GM12875 (cell line): ENCODE data around the gene ASB3.
"Not testable (repeated sequence)": the region's sequence is repeated elsewhere in the genome, so short reads cannot be mapped to it uniquely, and the experiment has no call there.

Experiments
- H3K4me3 ChIP-seq: one replicate; pipeline ENCODE4 v1.5.1; 2011; ENCODE audit warnings: low read depth, low read length, control low read depth
- TF ChIP-seq, protein P1 (sequence below): IDR thresholded peaks from 2 replicates; pipeline ENCODE4 v1.5.1; 2011; ENCODE audit warnings: low read depth, mild to moderate bottlenecking, control low read depth, inconsistent platforms, low read length, moderate library complexity, borderline replicate concordance; ENCODE audit not compliant: insufficient read depth

Gene ASB3

DNA sequence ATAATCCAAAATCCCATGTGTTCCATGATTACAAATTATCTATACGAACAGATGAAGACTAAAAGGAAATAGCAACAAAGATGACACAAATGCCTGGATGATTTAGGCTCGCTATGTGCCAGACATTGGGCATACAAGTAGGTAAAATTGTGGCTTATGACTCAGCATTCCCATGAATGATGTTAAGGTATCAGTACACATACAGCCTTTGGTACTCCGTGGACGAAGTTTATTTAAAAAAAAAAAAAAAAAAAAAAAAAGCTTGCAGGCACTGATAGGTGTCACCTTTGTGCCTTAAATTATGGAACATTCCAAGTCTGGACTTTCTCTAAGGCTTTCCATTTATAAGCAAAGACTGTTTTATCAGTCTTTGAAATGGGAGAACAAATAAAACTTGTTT, 16.5 kb downstream of the ASB3 start:
- TF ChIP-seq, protein P1, sequence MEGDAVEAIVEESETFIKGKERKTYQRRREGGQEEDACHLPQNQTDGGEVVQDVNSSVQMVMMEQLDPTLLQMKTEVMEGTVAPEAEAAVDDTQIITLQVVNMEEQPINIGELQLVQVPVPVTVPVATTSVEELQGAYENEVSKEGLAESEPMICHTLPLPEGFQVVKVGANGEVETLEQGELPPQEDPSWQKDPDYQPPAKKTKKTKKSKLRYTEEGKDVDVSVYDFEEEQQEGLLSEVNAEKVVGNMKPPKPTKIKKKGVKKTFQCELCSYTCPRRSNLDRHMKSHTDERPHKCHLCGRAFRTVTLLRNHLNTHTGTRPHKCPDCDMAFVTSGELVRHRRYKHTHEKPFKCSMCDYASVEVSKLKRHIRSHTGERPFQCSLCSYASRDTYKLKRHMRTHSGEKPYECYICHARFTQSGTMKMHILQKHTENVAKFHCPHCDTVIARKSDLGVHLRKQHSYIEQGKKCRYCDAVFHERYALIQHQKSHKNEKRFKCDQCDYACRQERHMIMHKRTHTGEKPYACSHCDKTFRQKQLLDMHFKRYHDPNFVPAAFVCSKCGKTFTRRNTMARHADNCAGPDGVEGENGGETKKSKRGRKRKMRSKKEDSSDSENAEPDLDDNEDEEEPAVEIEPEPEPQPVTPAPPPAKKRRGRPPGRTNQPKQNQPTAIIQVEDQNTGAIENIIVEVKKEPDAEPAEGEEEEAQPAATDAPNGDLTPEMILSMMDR, result no peak
- no peak overlapping the region for H3K4me3 ChIP-seq

DNA sequence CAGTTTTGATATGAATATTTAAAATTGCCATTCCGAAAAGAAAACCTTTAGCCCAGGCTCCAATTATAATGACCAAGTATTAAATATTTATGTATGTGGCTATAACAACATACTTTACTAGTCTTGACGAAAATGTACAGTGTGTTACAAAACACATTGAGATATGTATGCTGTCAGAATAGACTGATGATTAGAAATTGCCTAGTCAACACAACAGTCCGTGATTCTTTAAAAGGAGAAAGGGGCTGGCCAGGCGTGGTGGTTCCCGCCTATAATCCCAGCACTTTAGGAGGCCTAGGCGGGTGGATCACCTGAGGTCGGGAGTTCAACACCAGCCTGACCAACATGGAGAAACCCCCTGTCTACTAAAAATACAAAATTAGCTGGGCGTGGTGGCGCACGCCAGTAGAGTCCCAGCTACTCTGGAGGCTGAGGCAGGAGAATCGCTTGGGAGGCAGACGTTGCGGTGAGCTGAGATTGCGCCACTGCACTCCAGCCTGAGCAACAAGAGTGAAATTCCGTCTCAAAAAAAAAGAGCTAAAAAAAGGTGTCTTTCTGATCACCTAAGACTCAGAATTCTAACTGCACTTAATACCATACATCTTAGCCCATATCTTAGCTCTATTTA, 17.3 kb downstream of the ASB3 start:
- no peak overlapping the region for H3K4me3 ChIP-seq
- TF ChIP-seq, protein P1, result no peak

DNA sequence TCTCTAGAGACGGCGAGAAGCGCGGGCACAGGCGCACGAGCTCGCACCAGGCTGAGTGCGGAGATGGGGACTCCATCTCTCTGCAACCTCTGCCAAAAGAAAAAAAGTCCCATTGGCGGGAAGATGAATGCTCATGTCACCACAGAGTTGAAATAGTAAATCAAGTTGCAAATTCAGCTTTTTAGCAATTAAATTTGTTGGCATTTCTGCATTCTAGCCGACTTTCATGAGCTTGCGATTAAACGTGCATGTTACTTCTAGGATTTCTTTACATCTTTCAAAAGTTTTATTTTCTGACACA, 18.6 kb downstream of the ASB3 start:
- peak overlapping the region; percentile 78 for H3K4me3 ChIP-seq
- TF ChIP-seq, protein P1, result no peak

DNA sequence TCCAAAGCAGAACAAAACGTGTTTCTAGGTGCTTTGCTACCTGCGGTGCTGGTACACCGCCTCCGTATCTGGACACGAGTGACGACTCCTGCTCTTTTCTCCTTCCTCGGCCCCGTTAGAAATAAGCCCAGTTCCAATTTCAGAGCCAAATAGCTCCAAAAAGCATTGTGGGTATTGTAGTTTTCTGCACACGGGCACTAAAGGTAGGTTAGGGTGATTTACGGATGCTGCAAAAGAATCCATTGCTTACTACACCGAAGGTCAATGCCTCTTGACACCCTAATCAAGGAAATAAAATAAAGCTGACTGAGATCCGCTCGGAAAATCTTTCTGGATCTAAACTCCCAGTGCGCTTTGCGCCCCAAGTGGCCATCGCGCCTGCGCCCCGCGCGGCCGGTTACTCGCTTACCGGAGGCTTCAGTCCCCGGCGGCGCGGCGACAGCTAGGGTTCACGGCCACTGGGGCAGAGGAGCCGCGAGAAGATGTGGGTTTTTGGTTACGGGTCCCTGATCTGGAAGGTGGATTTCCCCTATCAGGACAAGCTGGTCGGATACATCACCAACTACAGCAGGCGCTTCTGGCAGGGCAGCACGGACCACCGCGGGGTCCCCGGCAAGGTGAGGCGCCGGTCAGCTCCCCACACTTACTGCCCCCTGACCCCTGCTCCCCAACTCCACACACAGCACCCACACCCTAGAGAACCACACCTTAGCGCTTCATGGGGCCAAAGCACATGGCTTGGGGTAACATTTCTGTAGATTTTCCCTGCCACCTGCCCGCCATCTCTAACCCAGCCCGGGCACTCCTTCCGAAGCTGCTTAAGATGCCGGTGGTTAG, 19.1 kb downstream of the ASB3 start, which contains the start of gene CHAC2:
CHAC2 (plus strand) TSS at position 400 of the 837 bp plus-strand sequence; CDS start at position 483, 83 bp downstream.
- TF ChIP-seq, protein P1, result peak; percentile 37

DNA sequence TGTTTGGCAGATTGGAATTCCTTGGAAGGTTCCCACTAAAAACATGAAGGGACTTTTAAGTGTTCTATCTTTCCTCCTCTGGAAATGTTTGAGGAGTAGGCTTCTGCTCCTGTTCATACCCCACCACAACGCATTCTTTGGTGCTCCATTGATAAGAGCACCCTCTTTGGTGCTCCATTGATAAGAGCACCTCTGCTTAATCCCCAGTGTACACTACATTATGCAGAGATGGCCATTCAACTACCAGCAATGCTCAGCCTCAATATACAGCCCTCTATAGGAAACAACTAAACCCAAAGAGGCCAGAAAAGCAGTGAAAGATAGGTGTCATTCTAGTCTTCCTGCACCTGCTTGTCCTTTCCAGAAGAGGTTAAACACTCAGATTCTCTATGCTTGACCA, 21.0 kb downstream of the ASB3 start:
- H3K4me3 ChIP-seq, result no peak overlapping the region
- TF ChIP-seq, protein P1, result no peak

More for the DNA sequence above, 19.1 kb downstream of the ASB3 start, which contains the start of gene CHAC2:
- peak within 1 kb of the TSS; percentile 78 for H3K4me3 ChIP-seq

DNA sequence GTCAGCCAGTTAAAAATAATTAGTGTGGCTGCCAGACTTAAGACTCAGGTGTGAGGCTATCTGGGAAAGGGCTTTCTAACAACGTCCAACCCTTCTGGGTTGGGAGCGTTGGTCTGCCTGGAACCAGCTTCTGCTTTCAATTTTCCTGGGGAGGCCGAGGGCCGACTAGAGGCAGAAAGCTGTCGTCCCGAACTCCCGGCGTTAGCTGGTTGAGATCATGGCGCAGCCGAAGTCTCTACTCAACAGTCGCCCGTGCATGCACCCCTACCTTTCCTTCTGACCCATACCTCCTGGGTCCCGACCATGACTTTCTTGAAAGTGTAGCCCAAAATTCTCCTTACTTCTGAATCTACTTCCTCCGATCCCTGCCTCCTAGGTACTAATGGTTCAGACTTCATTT, 29.5 kb downstream of the ASB3 start:
- H3K4me3 ChIP-seq, result not testable (repeated sequence)

DNA sequence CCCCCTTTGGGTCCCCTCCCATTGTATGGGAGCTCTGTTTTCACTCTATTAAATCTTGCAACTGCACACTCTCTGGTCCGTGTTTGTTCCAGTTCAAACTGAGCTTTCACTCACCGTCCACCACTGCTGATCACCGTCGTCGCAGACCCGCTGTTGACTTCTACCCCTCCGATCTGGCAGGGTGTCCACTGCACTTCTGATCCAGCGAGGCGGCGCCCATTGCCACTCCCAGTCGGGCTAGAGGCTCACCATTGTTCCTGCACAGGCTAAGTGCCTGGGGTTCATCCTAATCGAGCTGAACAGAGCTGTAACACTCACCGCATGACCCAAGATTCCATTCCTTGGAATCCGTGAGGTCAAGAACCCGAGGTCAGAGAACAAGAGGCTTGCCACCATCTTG, 30.1 kb downstream of the ASB3 start:
- TF ChIP-seq, protein P1, result no peak

More for the DNA sequence above, 30.1 kb downstream of the ASB3 start:
- no peak overlapping the region for H3K4me3 ChIP-seq
